RPMI7951 (cell line): ENCODE results near the gene COL8A2. TPM values are rescaled to one million over a fixed set of nuclear protein-coding genes. Genes with fewer than 3 reads are reported as not detected.

ENCODE experiments used
- DNase-seq: peaks from one replicate; pipeline ENCODE4 v3.0.0-alpha.2; 2012; ENCODE audit warnings: low read depth
- total RNA-seq: library from RNA; depleted of rRNA; stranded (reverse); fragments of >200 nt; shearing (Covaris generic); gene quantifications from 2 replicates; pipeline ENCODE4 v1.2.3, GENCODE V29; 2014

COL8A2 gene
- total RNA-seq, 1 experiment from 2014 or later, result 0.96 TPM

GRCh38 chr1:36137226-36137625 is 12.2 kb upstream of the COL8A2 start:
- DNase-seq, result no peak

- DNase-seq, result peak; percentile 81
Observed at GRCh38 chr1:36136535-36136934, 11.5 kb upstream of the COL8A2 start.

- no peak for DNase-seq
Observed at GRCh38 chr1:36135796-36136195, 10.8 kb upstream of the COL8A2 start.

- no peak for DNase-seq
Observed at GRCh38 chr1:36135330-36135667, 10.3 kb upstream of the COL8A2 start.

- DNase-seq, result peak; percentile 61
Observed at GRCh38 chr1:36134505-36135329, 9.7 kb upstream of the COL8A2 start.

- peak; percentile 56 for DNase-seq
Observed at GRCh38 chr1:36134031-36134430, 9.0 kb upstream of the COL8A2 start.

GRCh38 chr1:36133484-36133883 is 8.5 kb upstream of the COL8A2 start:
- DNase-seq, result peak; percentile 93

GRCh38 chr1:36132029-36132428 is 7.0 kb upstream of the COL8A2 start:
- DNase-seq, result no peak

- DNase-seq, result no peak
Observed at GRCh38 chr1:36128905-36129206, 3.8 kb upstream of the COL8A2 start.

- DNase-seq, result peak; percentile 78
Observed at GRCh38 chr1:36128126-36128904, 3.3 kb upstream of the COL8A2 start.

GRCh38 chr1:36126797-36127500 is 1.9 kb upstream of the COL8A2 start:
- DNase-seq, result no peak

GRCh38 chr1:36126005-36126716 is 1.1 kb upstream of the COL8A2 start:
- no peak for DNase-seq

GRCh38 chr1:36124404-36125128 is 456 bp downstream of the COL8A2 start:
- no peak for DNase-seq

GRCh38 chr1:36123356-36123755 is 1.7 kb downstream of the COL8A2 start:
- no peak for DNase-seq

GRCh38 chr1:36122062-36123030 is 2.7 kb downstream of the COL8A2 start:
- DNase-seq, result no peak

GRCh38 chr1:36119456-36119855 is 5.6 kb downstream of the COL8A2 start:
- no peak for DNase-seq

GRCh38 chr1:36118447-36119204 is 6.4 kb downstream of the COL8A2 start:
- no peak for DNase-seq

GRCh38 chr1:36116901-36117300 is 8.1 kb downstream of the COL8A2 start:
- no peak for DNase-seq

GRCh38 chr1:36115931-36116330 is 9.1 kb downstream of the COL8A2 start:
- DNase-seq, result no peak
